Natural killer cell treated with Interleukin-12 subunit alpha and Interleukin-12 subunit beta and Interleukin-15 and Interleukin-18, amount 100 ng/mL, for 72 hours (primary cell): ENCODE results near the gene TNFSF13. TPM values are rescaled to one million over a fixed set of nuclear protein-coding genes. Genes with fewer than 3 reads are reported as not detected.

Experiments used
- ATAC-seq, 2 donors: fragments of 150-1000 bp; cut with Tn5 transposase in 1 of 2; sonication (Bioruptor Pico), chemical (Tn5 transposase) in 1 of 2; 2 replicates each; pipeline ENCODE4 v1.10.0; 2021
- DNase-seq: peaks from one replicate; pipeline ENCODE4 v3.0.0; 2022; ENCODE audit warnings: low spot score
- H3K27ac Mint-ChIP-seq, 2 donors: 1 replicate in 1 of 2; 2 replicates in 1 of 2; pipeline ENCODE4 v1.8.0; 2022; ENCODE audit warnings: mixed read lengths in 2 of 2, mild to moderate bottlenecking in 1 of 2, moderate library complexity in 1 of 2
- H3K27me3 Mint-ChIP-seq, 2 donors: 1 replicate in 1 of 2; 2 replicates in 1 of 2; pipeline ENCODE4 v1.8.0; 2022; ENCODE audit warnings: mixed read lengths in 2 of 2
- H3K36me3 Mint-ChIP-seq: one replicate; pipeline ENCODE4 v1.8.0; 2022; ENCODE audit warnings: mixed read lengths
- H3K4me1 Mint-ChIP-seq, 2 donors: 1 replicate in 1 of 2; 2 replicates in 1 of 2; pipeline ENCODE4 v1.8.0; 2022; ENCODE audit warnings: low read depth in 2 of 2, mixed read lengths in 2 of 2, mild to moderate bottlenecking in 1 of 2
- H3K4me3 Mint-ChIP-seq: one replicate; pipeline ENCODE4 v1.8.0; 2022; ENCODE audit warnings: mixed read lengths
- H3K9me3 Mint-ChIP-seq: 2 replicates; pipeline ENCODE4 v1.8.0; 2022; ENCODE audit warnings: mixed read lengths
- total RNA-seq, 2 donors: library from RNA; stranded (reverse); gene quantifications; one replicate each; pipeline ENCODE4 v1.2.3, GENCODE V29; 2022

TNFSF13 gene
- total RNA-seq, 2 donors from 2014 or later: 3.1 to 6.8 TPM

DNA sequence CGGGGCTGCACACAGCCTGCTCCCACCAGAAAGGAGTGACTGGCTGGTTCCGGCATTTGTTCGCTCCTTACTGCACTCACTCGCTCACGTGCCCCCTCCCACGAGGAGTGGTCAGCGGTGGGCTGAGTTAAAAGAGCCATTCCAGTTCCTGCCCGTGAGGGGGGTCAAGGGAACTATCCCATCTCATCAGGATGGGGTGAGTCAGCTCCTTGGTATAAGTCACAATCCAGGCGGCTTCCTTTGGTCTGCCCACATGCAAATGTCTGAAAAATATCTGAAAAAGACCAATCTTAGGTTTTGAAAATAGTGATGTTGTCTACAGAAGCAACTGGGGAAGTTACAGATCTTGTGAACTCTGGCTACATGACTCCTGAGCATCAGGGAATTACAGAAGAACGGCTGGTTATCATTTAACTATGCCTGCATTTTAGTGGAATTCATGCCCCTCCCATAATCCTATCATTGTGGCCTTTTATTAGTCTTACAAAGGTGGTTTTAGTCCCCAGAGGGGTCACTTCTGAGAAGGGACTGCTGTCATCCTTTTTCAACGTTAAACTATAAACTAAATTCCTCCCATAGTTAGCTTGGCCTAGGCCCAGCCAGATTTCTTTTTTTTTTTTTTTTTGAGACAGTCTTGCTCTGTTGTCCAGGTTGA lies 19.5 kb upstream of the TNFSF13 start:
- no peak overlapping the region for H3K4me3 Mint-ChIP-seq
- no peak overlapping the region for H3K27ac Mint-ChIP-seq
- DNase-seq (no peak), ATAC-seq (no peak)
- H3K36me3 Mint-ChIP-seq: no peaks in the 10 kb centered on the region
- peaks cover 0 to 2% of the 10 kb centered on the region in 2 donors for H3K27me3 Mint-ChIP-seq
- H3K9me3 Mint-ChIP-seq: no peaks in the 10 kb centered on the region
- no peaks in the 10 kb centered on the region for H3K4me1 Mint-ChIP-seq

GRCh38 chr17:7541074-7541621 lies 17.4 kb upstream of the TNFSF13 start:
- H3K27ac Mint-ChIP-seq: no peak overlapping the region
- no peaks in the 10 kb centered on the region for H3K4me1 Mint-ChIP-seq
- ATAC-seq (no peak), DNase-seq (no peak)
- no peak overlapping the region for H3K4me3 Mint-ChIP-seq
- H3K36me3 Mint-ChIP-seq: no peaks in the 10 kb centered on the region
- no peaks in the 10 kb centered on the region for H3K9me3 Mint-ChIP-seq
- peaks cover 0 to 2% of the 10 kb centered on the region in 2 donors for H3K27me3 Mint-ChIP-seq

GRCh38 chr17:7544911-7545310 lies 13.6 kb upstream of the TNFSF13 start:
- DNase-seq (no peak), ATAC-seq (no peak)
- no peaks in the 10 kb centered on the region for H3K36me3 Mint-ChIP-seq
- H3K4me1 Mint-ChIP-seq: peaks cover 19% of the 10 kb centered on the region in 2 donors
- no peak overlapping the region for H3K27ac Mint-ChIP-seq
- H3K27me3 Mint-ChIP-seq: no peaks in the 10 kb centered on the region
- no peaks in the 10 kb centered on the region for H3K9me3 Mint-ChIP-seq
- H3K4me3 Mint-ChIP-seq: no peak overlapping the region

DNA sequence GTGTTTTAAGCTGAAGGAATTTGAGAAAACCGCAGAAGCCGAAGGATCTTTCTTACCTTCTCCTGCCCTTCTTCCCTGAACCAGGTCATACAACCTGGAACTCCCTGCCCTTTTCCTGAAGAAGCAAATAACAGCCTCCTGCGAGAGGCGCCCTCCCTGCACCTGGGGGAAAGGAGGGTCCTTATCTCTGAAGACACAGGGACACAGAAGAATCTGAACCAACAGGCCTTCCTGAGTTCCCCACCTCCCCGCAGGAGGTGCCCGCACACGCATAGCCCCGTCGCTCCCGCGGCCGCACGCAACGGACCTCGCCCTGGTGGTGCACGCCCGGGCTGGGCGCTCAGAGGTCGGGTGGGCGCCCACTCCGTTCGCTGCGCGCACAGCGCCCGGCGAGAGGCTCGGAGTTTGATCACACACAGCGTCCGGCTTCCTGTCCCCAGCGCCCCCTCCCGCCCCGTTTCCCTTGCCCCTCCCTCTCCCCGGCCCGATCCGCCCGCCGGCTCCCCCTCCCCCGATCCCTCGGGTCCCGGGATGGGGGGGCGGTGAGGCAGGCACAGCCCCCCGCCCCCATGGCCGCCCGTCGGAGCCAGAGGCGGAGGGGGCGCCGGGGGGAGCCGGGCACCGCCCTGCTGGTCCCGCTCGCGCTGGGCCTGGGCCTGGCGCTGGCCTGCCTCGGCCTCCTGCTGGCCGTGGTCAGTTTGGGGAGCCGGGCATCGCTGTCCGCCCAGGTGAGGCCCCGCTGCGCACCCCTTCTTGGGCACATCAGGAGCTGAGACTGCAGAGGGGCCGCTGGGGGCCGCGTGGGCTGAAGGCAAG lies 9.8 kb upstream of the TNFSF13 start, which contains the start of gene TNFSF12:
Gene TNFSF12 (plus strand): TSS at position 474 of the 816 bp plus-strand sequence. CDS start 96 bp downstream, at position 570.
- Mint-ChIP-seq H3K27ac (peak within 1 kb of the TSS; percentile 90 to 91), H3K4me1 (peaks cover 50 to 52% of the 10 kb centered on the region in 2 donors), H3K27me3 (no peaks in the 10 kb centered on the region), H3K36me3 (peaks cover 6% of the 10 kb centered on the region), H3K9me3 (no peaks in the 10 kb centered on the region), H3K4me3 (peak within 1 kb of the TSS; percentile 91)
- DNase-seq: peak; percentile 74
- ATAC-seq: peak; percentile 85 to 87

DNA sequence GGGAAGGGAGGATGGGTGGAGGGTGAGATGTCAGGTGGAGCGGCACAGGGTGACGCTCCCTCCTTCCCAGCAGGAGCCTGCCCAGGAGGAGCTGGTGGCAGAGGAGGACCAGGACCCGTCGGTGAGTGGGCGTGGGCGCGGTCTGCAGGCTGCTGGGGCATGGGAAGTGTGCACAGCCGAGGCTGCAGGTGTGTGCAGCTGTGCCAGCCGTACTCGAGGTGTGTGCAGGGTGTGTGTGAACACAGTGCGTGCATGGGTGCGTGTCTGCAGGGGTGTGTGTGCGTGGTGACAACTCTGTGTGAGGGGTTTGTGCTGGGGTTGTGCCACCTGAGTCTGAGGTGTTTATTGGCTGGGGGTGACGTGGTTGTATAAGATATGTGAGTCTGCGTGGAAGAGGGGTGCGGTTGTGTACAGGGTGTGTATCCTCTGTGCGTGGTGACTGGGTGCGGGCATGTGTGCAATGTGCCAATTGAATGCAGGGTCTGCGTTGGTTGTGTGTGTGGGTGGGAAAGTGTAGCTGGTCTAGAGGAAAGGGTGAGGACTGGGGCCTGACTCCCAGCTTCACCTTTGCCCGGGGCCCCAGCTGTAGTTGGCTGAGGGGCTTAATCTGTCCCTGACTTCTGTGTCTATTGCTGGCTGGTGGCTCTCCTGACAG lies 9.0 kb upstream of the TNFSF13 start:
- H3K4me1 Mint-ChIP-seq: peaks cover 54 to 57% of the 10 kb centered on the region in 2 donors
- H3K36me3 Mint-ChIP-seq: peaks cover 6% of the 10 kb centered on the region
- H3K27me3 Mint-ChIP-seq: no peaks in the 10 kb centered on the region
- ATAC-seq (peak; percentile 58), DNase-seq (no peak)
- H3K9me3 Mint-ChIP-seq: no peaks in the 10 kb centered on the region
- H3K4me3 Mint-ChIP-seq: peak overlapping the region; percentile 91
- H3K27ac Mint-ChIP-seq: peak overlapping the region; percentile 90 to 91

DNA sequence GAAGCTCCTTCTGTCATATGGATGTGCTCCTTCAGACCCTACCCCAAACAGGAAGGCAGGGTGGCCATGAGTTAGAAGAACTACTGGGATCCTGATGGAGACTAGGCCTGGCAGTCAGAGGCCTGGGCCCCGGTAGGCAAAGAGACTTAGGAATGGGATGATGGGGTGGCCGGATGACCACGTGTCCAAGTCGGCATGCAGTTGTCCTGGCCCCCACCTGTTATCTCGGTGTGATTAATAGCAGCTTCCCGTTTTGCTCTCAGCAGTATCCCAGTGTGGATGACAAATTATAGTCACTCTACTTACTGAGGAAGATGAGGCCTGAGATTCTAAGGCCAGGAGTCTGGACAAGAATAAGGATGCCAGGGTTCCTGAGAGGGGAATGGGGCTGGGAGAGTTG lies 8.2 kb upstream of the TNFSF13 start:
- Mint-ChIP-seq H3K4me3 (peak overlapping the region; percentile 91), H3K4me1 (peaks cover 58 to 62% of the 10 kb centered on the region in 2 donors), H3K27ac (peak overlapping the region; percentile 90 to 91), H3K27me3 (no peaks in the 10 kb centered on the region), H3K9me3 (no peaks in the 10 kb centered on the region), H3K36me3 (peaks cover 6% of the 10 kb centered on the region)
- DNase-seq (no peak), ATAC-seq (no peak)

DNA sequence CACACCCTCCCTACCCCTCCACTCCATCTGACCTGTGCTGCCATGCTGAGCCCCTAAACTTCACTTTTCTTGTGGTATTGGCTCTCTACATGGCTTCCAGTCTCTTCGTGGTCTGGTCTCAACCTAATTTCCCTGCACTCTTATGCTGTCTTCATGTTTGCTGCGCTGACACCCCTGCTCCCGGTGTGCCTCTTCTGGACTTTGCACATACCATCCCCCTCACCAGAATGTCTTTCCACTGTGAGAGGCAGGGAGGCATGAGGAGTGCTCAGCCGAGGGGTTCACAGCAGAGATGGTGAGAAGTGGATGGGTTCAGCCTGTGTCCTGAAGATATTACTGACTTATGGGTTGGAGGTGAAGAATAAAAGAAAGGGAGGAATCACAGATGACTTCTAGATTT lies 7.2 kb upstream of the TNFSF13 start:
- no peaks in the 10 kb centered on the region for H3K27me3 Mint-ChIP-seq
- H3K4me1 Mint-ChIP-seq: peaks cover 62 to 67% of the 10 kb centered on the region in 2 donors
- H3K4me3 Mint-ChIP-seq: peak overlapping the region; percentile 83
- ATAC-seq (no peak), DNase-seq (no peak)
- no peaks in the 10 kb centered on the region for H3K9me3 Mint-ChIP-seq
- peaks cover 6% of the 10 kb centered on the region for H3K36me3 Mint-ChIP-seq
- peak overlapping the region; percentile 90 to 91 for H3K27ac Mint-ChIP-seq

DNA sequence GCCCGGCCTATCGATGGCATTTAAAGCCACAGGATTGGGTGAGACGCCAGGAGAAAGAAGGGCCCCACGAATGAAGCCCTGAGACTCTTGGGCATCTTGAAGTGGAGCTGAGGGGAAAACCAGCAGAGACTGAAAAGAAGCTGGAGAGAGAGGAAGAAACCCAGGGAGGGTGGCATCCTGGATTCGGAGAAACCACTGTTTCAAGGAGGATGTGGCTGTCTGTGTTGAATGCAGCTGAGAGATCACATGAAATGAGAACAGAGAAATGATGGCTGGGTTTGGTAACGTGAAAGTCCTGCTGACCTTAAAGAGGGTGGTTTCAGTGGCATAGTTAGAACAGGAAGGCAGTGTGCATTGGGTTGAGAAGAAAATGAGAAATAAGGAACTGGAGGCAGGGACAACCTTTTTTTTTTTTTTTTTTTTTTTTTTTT lies 5.9 kb upstream of the TNFSF13 start:
- DNase-seq: peak; percentile 67
- H3K27me3 Mint-ChIP-seq: no peaks in the 10 kb centered on the region
- ATAC-seq: peak; percentile 81
- H3K4me1 Mint-ChIP-seq: peaks cover 59 to 64% of the 10 kb centered on the region in 2 donors
- peak overlapping the region; percentile 83 for H3K4me3 Mint-ChIP-seq
- no peaks in the 10 kb centered on the region for H3K9me3 Mint-ChIP-seq
- H3K27ac Mint-ChIP-seq: peak overlapping the region; percentile 90 to 91
- peaks cover 6% of the 10 kb centered on the region for H3K36me3 Mint-ChIP-seq

GRCh38 chr17:7553356-7553755 lies 5.2 kb upstream of the TNFSF13 start:
- Mint-ChIP-seq H3K4me3 (peak overlapping the region; percentile 83), H3K27me3 (no peaks in the 10 kb centered on the region), H3K4me1 (peaks cover 57 to 58% of the 10 kb centered on the region in 2 donors), H3K36me3 (peaks cover 6% of the 10 kb centered on the region), H3K27ac (peak overlapping the region; percentile 90 to 91), H3K9me3 (no peaks in the 10 kb centered on the region)
- DNase-seq (no peak), ATAC-seq (no peak)

DNA sequence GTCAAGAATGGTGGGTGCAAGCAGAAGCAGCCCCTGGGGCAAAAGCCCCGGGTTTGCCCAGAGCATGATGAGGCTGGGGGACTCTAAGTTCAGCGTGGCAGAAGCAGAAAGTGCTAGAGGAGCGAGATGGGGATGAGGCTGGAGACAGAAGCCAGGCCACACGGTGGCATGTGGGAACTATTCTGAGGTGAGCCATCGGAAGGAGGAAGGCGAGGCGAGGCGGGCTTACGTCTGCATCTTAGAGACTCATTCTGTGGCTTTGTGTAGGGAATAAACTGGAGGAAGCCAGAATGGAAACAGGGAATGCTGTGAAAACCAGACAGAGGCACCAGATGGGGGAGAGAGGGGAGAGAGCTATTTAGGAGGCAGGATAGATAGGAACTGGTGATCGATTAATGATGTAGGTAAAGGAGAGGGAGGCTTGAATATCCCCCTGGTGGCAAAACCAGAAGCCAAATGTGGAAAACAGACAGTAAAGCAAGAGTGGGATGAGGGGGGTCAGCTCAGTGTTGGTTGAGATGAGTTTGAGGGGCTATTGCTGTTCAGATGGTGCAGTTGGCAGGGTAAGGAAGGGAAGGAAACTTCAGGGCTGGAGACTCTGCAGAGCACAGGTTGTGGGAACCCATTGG lies 3.1 kb upstream of the TNFSF13 start:
- no peaks in the 10 kb centered on the region for H3K27me3 Mint-ChIP-seq
- H3K36me3 Mint-ChIP-seq: peaks cover 6% of the 10 kb centered on the region
- H3K4me3 Mint-ChIP-seq: no peak overlapping the region
- peak overlapping the region; percentile 90 to 91 for H3K27ac Mint-ChIP-seq
- ATAC-seq (no peak), DNase-seq (no peak)
- H3K4me1 Mint-ChIP-seq: peaks cover 55 to 56% of the 10 kb centered on the region in 2 donors
- no peaks in the 10 kb centered on the region for H3K9me3 Mint-ChIP-seq

DNA sequence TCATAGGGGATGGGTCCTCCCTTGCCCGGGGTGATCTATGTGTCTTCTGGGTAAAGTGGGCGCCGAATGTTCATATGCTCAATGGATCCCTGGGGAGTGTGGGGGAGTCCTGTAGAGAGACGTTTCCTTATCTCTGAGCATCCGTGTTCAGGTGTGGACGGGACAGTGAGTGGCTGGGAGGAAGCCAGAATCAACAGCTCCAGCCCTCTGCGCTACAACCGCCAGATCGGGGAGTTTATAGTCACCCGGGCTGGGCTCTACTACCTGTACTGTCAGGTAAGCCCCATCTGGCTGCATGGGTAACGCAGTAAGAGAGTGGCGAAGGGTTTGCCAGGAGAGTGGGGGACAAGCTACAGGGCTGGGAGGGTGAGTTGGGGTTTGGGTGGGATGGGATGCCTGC lies 1.9 kb upstream of the TNFSF13 start:
- H3K4me3 Mint-ChIP-seq: no peak overlapping the region
- H3K27ac Mint-ChIP-seq: peak overlapping the region; percentile 40 to 64
- H3K4me1 Mint-ChIP-seq: peaks cover 57 to 58% of the 10 kb centered on the region in 2 donors
- peaks cover 6% of the 10 kb centered on the region for H3K36me3 Mint-ChIP-seq
- H3K9me3 Mint-ChIP-seq: no peaks in the 10 kb centered on the region
- H3K27me3 Mint-ChIP-seq: no peaks in the 10 kb centered on the region
- ATAC-seq (no peak), DNase-seq (no peak)

GRCh38 chr17:7557147-7557764 lies 1.3 kb upstream of the TNFSF13 start:
- Mint-ChIP-seq H3K36me3 (peaks cover 6% of the 10 kb centered on the region), H3K4me3 (no peak overlapping the region), H3K27ac (peak overlapping the region; percentile 80 to 84), H3K4me1 (peaks cover 53 to 54% of the 10 kb centered on the region in 2 donors), H3K27me3 (no peaks in the 10 kb centered on the region), H3K9me3 (no peaks in the 10 kb centered on the region)
- ATAC-seq (no peak), DNase-seq (no peak)
